ENCODE data around the gene CD226. TPM values are rescaled to one million over a fixed set of nuclear protein-coding genes. Genes with fewer than 3 reads are reported as not detected.
"Not testable (repeated sequence)": the region's sequence is repeated elsewhere in the genome, so short reads cannot be mapped to it uniquely, and the experiment has no call there.

The CD226 gene
- total and polyA plus RNA-seq, 12 donors = 0.13 to 3.9 (median 1.7) TPM; not detected in 1

DNA sequence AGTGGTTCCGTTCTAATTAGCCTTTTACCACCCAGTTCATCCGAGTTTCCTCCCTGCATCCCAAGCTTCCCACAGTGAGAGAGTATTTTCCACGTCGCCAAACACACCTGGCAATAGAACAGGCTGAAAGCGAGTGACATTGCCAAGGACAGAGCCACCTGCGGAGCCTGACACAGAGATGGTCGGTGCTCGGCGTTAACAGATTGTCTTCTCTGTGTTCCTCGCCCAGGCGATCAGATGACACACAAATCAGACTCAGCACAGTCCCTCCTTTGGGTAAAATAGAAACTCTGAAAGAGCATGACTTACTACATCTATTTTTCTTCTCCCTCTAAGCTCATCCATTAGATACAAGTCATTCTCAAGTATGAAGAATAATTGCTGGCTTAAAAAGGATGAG is 107.7 kb downstream of the CD226 start:
- no peaks in the 10 kb centered on the region for H3K36me3 ChIP-seq (replicated peaks in 1 of 2)

DNA sequence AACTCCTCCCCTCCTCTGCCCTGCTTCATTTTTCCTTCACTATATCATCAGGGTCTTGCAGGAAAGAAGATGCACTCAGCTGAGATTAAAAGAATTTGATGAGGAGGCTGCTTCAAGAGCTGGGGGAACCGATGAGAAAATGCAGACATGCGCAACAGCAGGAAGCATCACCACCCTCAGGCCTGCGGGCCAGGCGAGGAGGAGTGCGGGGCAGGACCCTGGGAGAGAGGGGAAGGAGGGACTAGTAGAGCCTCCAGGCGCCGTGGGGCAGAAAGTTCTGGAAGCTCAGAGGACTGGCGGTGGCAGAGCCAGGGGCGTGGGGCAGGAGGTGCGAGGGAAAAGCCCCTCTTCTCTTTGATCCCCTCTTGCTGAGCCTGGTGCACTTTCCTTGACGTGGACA is 108.2 kb downstream of the CD226 start:
- no peaks in the 10 kb centered on the region for H3K27me3 ChIP-seq
- H3K27ac ChIP-seq = no peak overlapping the region
- H3K36me3 ChIP-seq (replicated peaks in 1 of 2) = no peaks in the 10 kb centered on the region
- DNase-seq = no peak
- TF ChIP-seq POLR2A (IDR thresholded peaks at IDR 0.05) = no peak
- TF ChIP-seq, protein P1, sequence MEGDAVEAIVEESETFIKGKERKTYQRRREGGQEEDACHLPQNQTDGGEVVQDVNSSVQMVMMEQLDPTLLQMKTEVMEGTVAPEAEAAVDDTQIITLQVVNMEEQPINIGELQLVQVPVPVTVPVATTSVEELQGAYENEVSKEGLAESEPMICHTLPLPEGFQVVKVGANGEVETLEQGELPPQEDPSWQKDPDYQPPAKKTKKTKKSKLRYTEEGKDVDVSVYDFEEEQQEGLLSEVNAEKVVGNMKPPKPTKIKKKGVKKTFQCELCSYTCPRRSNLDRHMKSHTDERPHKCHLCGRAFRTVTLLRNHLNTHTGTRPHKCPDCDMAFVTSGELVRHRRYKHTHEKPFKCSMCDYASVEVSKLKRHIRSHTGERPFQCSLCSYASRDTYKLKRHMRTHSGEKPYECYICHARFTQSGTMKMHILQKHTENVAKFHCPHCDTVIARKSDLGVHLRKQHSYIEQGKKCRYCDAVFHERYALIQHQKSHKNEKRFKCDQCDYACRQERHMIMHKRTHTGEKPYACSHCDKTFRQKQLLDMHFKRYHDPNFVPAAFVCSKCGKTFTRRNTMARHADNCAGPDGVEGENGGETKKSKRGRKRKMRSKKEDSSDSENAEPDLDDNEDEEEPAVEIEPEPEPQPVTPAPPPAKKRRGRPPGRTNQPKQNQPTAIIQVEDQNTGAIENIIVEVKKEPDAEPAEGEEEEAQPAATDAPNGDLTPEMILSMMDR (IDR thresholded peaks at IDR 0.05) = no peak
- no peaks in the 10 kb centered on the region for H3K9me3 ChIP-seq (replicated peaks in 1 of 3)
- H3K4me1 ChIP-seq (replicated peaks in 1 of 2) = no peaks in the 10 kb centered on the region
- intact Hi-C loops (cut with DNase I) = no loop called here
- 91 to 98% (median 92%) methylated on average over 11 of the region's 11 CpGs for WGBS, 4 donors
- no peak overlapping the region for H3K4me3 ChIP-seq

More for the DNA sequence above, 107.7 kb downstream of the CD226 start:
- no peaks in the 10 kb centered on the region for H3K27me3 ChIP-seq
- intact Hi-C loops (cut with DNase I) = no loop called here
- no peak overlapping the region for H3K4me3 ChIP-seq
- no peaks in the 10 kb centered on the region for H3K4me1 ChIP-seq (replicated peaks in 1 of 2)
- no peaks in the 10 kb centered on the region for H3K9me3 ChIP-seq (replicated peaks in 1 of 3)
- TF ChIP-seq, protein P1 (IDR thresholded peaks at IDR 0.05) = no peak
- TF ChIP-seq POLR2A (IDR thresholded peaks at IDR 0.05) = no peak
- no peak for DNase-seq
- 72 to 84% (median 80%) methylated on average over 11 of the region's 11 CpGs for WGBS, 4 donors
- H3K27ac ChIP-seq = no peak overlapping the region

DNA sequence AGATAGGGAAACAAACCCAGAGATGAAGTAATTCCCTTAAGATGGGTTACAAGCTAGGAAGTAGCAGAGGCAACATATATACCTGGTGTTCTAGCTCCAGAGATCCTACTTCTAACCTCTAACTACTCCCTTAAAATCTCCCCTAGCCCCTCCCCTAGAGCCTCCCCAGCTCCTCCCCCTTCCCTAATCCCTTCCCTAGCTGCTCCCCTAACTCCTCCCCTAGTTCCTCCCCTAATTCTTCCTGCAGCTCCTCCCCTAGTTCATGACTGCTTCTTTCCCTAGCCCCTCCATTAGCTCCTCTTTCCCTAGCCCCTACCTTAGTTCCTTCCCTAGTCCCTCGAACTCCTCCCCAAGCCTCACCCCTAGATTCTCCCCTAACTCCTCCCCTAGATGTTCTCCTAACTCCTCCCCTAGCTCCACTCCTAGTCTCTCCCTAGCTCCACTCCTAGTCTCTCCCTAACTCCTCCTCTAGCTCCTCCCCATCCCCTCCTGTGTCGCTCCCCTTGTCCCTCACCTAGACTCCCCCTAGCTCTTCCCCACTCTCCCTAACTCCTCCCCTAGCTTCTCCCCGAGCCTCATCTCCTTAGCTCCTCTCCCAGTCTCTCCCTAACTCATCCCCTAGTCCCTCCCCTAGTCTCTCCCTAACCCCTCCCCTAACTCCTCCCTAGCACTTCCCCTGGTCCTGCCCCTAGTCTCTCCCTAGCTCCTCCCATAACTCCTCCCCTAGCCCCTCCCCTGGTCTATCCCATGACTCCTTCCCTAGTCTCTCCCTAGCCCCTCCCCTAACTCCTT is 108.9 kb downstream of the CD226 start:
- intact Hi-C loops (cut with DNase I) = no loop called here
- no peak for DNase-seq
- Histone ChIP-seq H3K4me1 (replicated peaks in 1 of 2) (no peaks in the 10 kb centered on the region), H3K9me3 (replicated peaks in 1 of 3) (no peaks in the 10 kb centered on the region), H3K27me3 (no peaks in the 10 kb centered on the region), H3K36me3 (replicated peaks in 1 of 2) (no peaks in the 10 kb centered on the region), H3K4me3 (no peak overlapping the region), H3K27ac (no peak overlapping the region)
- TF ChIP-seq POLR2A (IDR thresholded peaks at IDR 0.05) = no peak
- TF ChIP-seq, protein P1 (IDR thresholded peaks at IDR 0.05) = no peak
- WGBS, 4 donors = 85 to 93% (median 87%) methylated on average over 3 of the region's 3 CpGs

DNA sequence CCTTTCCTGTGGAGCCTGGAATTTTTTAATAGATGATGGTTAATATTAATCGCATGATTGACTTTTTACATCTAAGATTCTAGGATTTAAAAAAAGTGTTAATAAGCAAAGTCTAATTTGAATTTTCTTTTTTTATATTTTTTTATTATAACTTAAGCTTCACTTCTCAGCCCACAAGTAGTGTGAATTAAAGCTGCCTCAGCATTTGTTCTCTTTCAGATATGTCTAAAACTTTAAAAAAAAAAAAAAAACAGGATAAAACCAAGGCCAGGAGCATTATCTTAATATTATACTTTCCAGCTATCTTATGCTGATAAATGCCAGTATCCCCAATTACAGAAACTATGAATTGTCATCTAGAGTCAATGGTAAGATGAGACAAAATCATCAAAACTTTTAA is 109.7 kb downstream of the CD226 start:
- no peak overlapping the region for H3K4me3 ChIP-seq
- H3K27me3 ChIP-seq = no peaks in the 10 kb centered on the region
- no peaks in the 10 kb centered on the region for H3K36me3 ChIP-seq (replicated peaks in 1 of 2)
- no peak for DNase-seq
- no peaks in the 10 kb centered on the region for H3K4me1 ChIP-seq (replicated peaks in 1 of 2)
- intact Hi-C loops (cut with DNase I) = no loop called here
- TF ChIP-seq, protein P1 (IDR thresholded peaks at IDR 0.05) = no peak
- TF ChIP-seq POLR2A (IDR thresholded peaks at IDR 0.05) = no peak
- 81 to 93% (median 90%) methylated on average over 1 of the region's 1 CpG for WGBS, 4 donors
- H3K27ac ChIP-seq = no peak overlapping the region
- H3K9me3 ChIP-seq (replicated peaks in 1 of 3) = no peaks in the 10 kb centered on the region

DNA sequence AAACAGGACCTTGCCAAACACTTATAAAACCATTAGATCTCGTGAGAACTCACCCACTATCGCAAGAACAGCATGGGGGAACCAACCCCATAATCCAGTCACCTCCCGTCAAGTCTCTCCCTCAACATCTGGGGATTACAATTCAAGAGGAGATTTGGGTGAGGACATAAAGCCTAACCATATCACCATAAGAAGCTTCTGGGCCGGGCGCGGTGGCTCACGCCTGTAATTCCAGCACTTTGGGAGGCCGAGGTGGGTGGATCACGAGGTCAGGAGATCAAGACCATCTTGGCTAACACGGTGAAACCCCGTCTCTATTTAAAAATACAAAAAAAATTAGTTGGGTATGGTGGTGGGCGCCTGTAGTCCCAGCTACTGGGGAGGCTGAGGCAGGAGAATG is 112.7 kb downstream of the CD226 start:
- H3K4me3 ChIP-seq; H3K36me3 ChIP-seq (replicated peaks in 1 of 2); DNase-seq; H3K27me3 ChIP-seq; H3K9me3 ChIP-seq (replicated peaks in 1 of 3); H3K4me1 ChIP-seq (replicated peaks in 1 of 2); intact Hi-C loops (cut with DNase I); H3K27ac ChIP-seq: not testable (repeated sequence)
- WGBS, 4 donors = 87 to 91% (median 90%) methylated on average over 12 of the region's 12 CpGs
